HepG2 (cell line): Measurements from ENCODE around the gene RHBG. TPM values are rescaled to one million over a fixed set of nuclear protein-coding genes. Genes with fewer than 3 reads are reported as not detected.

ENCODE experiments used
- BORCS8-MEF2B ChIP-seq: sonication (generic); formaldehyde crosslinking; IDR thresholded peaks from 2 replicates; pipeline ENCODE4 v1.8.0; 2022; ENCODE audit warnings: mild to moderate bottlenecking, missing genetic modification reagents
- ELF3 ChIP-seq: IDR thresholded peaks from 2 replicates; pipeline ENCODE4 v1.6.1; 2016; ENCODE audit warnings: missing genetic modification reagents, missing compliant biosample characterization
- ERF ChIP-seq: IDR thresholded peaks from 2 replicates; pipeline ENCODE4 v1.6.1; 2018; ENCODE audit warnings: missing biosample characterization, missing genetic modification reagents
- ISX ChIP-seq: sonication (generic); formaldehyde crosslinking; conservative IDR thresholded peaks from 2 replicates; pipeline ENCODE4 v1.5.0; 2020; ENCODE audit warnings: missing genetic modification reagents
- PAF1 ChIP-seq: IDR thresholded peaks from 2 replicates; pipeline ENCODE4 v1.6.1; 2016; ENCODE audit warnings: missing genetic modification reagents, missing compliant biosample characterization
- POLR2AphosphoS5 ChIP-seq: IDR thresholded peaks from 2 replicates; pipeline ENCODE4 v1.6.1; 2012; ENCODE audit warnings: low read depth, low read length
- POLR2G ChIP-seq: fragments of 200-400 bp; formaldehyde crosslinking; IDR thresholded peaks from 2 replicates; pipeline ENCODE4 v1.6.1; 2018; ENCODE audit warnings: mild to moderate bottlenecking, low read depth, low read length, moderate library complexity
- RBM22 ChIP-seq: fragments of 200-400 bp; formaldehyde crosslinking; optimal IDR thresholded peaks from 2 replicates; pipeline ENCODE3; 2017; ENCODE audit warnings: mild to moderate bottlenecking, low read length, moderate library complexity
- SAFB2 ChIP-seq: sonication (generic); formaldehyde crosslinking; IDR thresholded peaks from 2 replicates; pipeline ENCODE4 v1.5.1; 2020; ENCODE audit warnings: missing genetic modification reagents, low read depth, mild to moderate bottlenecking, borderline replicate concordance
- SALL2 ChIP-seq: sonication (generic); formaldehyde crosslinking; IDR thresholded peaks from 2 replicates; pipeline ENCODE4 v1.8.1; 2023; ENCODE audit warnings: mild to moderate bottlenecking, missing genetic modification reagents, inconsistent platforms
- SMARCE1 ChIP-seq: fragments of 450-650 bp; IDR thresholded peaks from 2 replicates; pipeline ENCODE4 v1.6.1; 2017; ENCODE audit warnings: borderline replicate concordance
- SPEN ChIP-seq: sonication (generic); formaldehyde crosslinking; IDR thresholded peaks from 2 replicates; pipeline ENCODE4 v1.5.1; 2020; ENCODE audit warnings: low read depth, mild to moderate bottlenecking, missing genetic modification reagents
- STAG1 ChIP-seq: sonication (generic); formaldehyde crosslinking; IDR thresholded peaks from 2 replicates; pipeline ENCODE4 v1.4.0; 2020; ENCODE audit warnings: missing genetic modification reagents
- ZBTB7A ChIP-seq: sonication (generic); formaldehyde crosslinking; IDR thresholded peaks from 2 replicates; pipeline ENCODE4 v1.8.0; 2022; ENCODE audit warnings: mild to moderate bottlenecking, missing genetic modification reagents
- ZNF143 ChIP-seq: sonication (generic); formaldehyde crosslinking; IDR thresholded peaks from 2 replicates; pipeline ENCODE4 v1.4.0; 2020; ENCODE audit warnings: missing genetic modification reagents
- ZNF230 ChIP-seq: sonication (generic); formaldehyde crosslinking; IDR thresholded peaks from 2 replicates; pipeline ENCODE4 v1.4.0; 2020; ENCODE audit warnings: mild to moderate bottlenecking, missing genetic modification reagents
- ZNF260 ChIP-seq: sonication (generic); formaldehyde crosslinking; IDR thresholded peaks from 2 replicates; pipeline ENCODE4 v1.4.0; 2020; ENCODE audit warnings: missing genetic modification reagents, low read depth, mild to moderate bottlenecking, borderline replicate concordance
- ZNF670 ChIP-seq: sonication (generic); formaldehyde crosslinking; IDR thresholded peaks from 2 replicates; pipeline ENCODE4 v1.8.0; 2022; ENCODE audit warnings: mild to moderate bottlenecking, missing genetic modification reagents, borderline replicate concordance
- polyA plus RNA-seq, 8 experiments: library from polyadenylated mRNA; depleted of rRNA in 3 of 8; stranded (reverse) in 7 of 8; unstranded in 1 of 8; fragments of >200 nt; fragmentation: Illumina TruSeq in 4 of 8; extraction: Trizol in 4 of 8; gene quantifications; 2 replicates each; pipeline versions ENCODE4 v1.2.1 to v1.2.3, GENCODE V29; 2011 to 2016; ENCODE audit warnings: low read depth in 4 of 8, missing spikeins in 1 of 8, mixed read lengths in 1 of 8; ENCODE audit not compliant: insufficient read depth in 1 of 8
- total RNA-seq, 5 experiments: library from RNA; depleted of rRNA; stranded (reverse); fragments of >200 nt; fragmentation: Illumina TruSeq; extraction: Trizol; gene quantifications; 2 replicates each; pipeline ENCODE4 v1.2.3, GENCODE V29; 2016; ENCODE audit warnings: low read depth in 1 of 5
- TF ChIP-seq, protein P1 (sequence below): sonication (generic); formaldehyde crosslinking; IDR thresholded peaks from 2 replicates; pipeline ENCODE4 v1.9.0; 2022; ENCODE audit warnings: missing genetic modification reagents, mild to moderate bottlenecking, borderline replicate concordance
- TF ChIP-seq, protein P2 (sequence below): sonication (generic); formaldehyde crosslinking; IDR thresholded peaks from 2 replicates; pipeline ENCODE4 v1.5.1; 2020; ENCODE audit warnings: mild to moderate bottlenecking, missing genetic modification reagents, moderate library complexity
- TF ChIP-seq, protein P3 (sequence below): sonication (generic); formaldehyde crosslinking; IDR thresholded peaks from 2 replicates; pipeline ENCODE4 v1.4.0; 2020; ENCODE audit warnings: missing genetic modification reagents
- TF ChIP-seq, protein P4 (sequence below): sonication (generic); formaldehyde crosslinking; IDR thresholded peaks from 2 replicates; pipeline ENCODE4 v1.4.0; 2020; ENCODE audit warnings: mild to moderate bottlenecking, low read depth, missing genetic modification reagents

The RHBG gene
- total and polyA plus RNA-seq, 2 of the 13 experiments (the other 11 are each of a cell fraction or from before 2014, with no cell fraction given): 61.8 to 73.5 TPM

DNA sequence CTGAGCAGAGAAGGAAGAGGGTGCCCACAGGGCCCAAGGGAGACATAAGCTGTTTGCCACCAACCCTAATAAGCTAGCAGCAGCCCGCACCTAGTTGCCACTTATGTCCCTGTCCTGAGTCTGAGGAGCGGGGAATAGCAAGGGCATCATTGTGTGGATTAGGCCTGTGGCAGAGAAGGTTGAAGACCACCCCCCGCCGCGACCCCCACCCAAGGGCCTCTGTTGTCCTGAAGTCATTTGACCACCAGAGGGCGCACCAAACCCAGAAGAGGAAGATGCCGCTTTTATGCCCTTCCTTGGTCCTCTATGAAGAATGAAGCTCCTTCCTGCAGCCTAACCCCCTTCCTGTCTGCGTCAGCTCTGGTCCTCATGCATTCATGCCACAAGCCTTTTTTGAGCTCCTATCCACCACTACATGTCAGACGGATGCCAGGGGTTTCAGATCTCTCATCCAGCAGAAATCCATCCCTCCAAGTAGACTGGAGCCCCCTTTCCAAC lies 16.6 kb downstream of the RHBG start (continued):
- TF ChIP-seq SAFB2 (CRISPR knock-in tag) (0 out of 2 replicates have a peak, but pooled peaks have one; percentile 30), ZNF260 (CRISPR knock-in tag) (no peak), ZNF230 (CRISPR knock-in tag) (no peak), ZBTB7A (CRISPR knock-in tag) (peak; percentile 67; the same call in 1 of the 2 replicates), ERF (CRISPR knock-in tag) (peak; percentile 47; the same call in 1 of the 2 replicates), STAG1 (peak; percentile 68), BORCS8-MEF2B (peak; percentile 15; the same call in 1 of the 2 replicates), ZNF143 (CRISPR knock-in tag) (no peak), ZNF670 (no peak), RBM22 (peak; percentile 10), ELF3 (0 out of 2 replicates have a peak, but pooled peaks have one; percentile 15), SMARCE1 (no peak), SPEN (CRISPR knock-in tag) (peak; percentile 26; the same call in 1 of the 2 replicates), SALL2 (CRISPR knock-in tag) (0 out of 2 replicates have a peak, but pooled peaks have one; percentile 30), PAF1 (CRISPR knock-in tag) (peak; percentile 25; the same call in 1 of the 2 replicates), ISX (CRISPR knock-in tag) (no peak), POLR2G (0 out of 2 replicates have a peak, but pooled peaks have one; percentile 4), POLR2AphosphoS5 (peak; percentile 19; the same call in 1 of the 2 replicates)
- TF ChIP-seq, protein P1, sequence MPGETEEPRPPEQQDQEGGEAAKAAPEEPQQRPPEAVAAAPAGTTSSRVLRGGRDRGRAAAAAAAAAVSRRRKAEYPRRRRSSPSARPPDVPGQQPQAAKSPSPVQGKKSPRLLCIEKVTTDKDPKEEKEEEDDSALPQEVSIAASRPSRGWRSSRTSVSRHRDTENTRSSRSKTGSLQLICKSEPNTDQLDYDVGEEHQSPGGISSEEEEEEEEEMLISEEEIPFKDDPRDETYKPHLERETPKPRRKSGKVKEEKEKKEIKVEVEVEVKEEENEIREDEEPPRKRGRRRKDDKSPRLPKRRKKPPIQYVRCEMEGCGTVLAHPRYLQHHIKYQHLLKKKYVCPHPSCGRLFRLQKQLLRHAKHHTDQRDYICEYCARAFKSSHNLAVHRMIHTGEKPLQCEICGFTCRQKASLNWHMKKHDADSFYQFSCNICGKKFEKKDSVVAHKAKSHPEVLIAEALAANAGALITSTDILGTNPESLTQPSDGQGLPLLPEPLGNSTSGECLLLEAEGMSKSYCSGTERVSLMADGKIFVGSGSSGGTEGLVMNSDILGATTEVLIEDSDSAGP: 0 out of 2 replicates have a peak, but pooled peaks have one; percentile 57
- TF ChIP-seq, protein P2, sequence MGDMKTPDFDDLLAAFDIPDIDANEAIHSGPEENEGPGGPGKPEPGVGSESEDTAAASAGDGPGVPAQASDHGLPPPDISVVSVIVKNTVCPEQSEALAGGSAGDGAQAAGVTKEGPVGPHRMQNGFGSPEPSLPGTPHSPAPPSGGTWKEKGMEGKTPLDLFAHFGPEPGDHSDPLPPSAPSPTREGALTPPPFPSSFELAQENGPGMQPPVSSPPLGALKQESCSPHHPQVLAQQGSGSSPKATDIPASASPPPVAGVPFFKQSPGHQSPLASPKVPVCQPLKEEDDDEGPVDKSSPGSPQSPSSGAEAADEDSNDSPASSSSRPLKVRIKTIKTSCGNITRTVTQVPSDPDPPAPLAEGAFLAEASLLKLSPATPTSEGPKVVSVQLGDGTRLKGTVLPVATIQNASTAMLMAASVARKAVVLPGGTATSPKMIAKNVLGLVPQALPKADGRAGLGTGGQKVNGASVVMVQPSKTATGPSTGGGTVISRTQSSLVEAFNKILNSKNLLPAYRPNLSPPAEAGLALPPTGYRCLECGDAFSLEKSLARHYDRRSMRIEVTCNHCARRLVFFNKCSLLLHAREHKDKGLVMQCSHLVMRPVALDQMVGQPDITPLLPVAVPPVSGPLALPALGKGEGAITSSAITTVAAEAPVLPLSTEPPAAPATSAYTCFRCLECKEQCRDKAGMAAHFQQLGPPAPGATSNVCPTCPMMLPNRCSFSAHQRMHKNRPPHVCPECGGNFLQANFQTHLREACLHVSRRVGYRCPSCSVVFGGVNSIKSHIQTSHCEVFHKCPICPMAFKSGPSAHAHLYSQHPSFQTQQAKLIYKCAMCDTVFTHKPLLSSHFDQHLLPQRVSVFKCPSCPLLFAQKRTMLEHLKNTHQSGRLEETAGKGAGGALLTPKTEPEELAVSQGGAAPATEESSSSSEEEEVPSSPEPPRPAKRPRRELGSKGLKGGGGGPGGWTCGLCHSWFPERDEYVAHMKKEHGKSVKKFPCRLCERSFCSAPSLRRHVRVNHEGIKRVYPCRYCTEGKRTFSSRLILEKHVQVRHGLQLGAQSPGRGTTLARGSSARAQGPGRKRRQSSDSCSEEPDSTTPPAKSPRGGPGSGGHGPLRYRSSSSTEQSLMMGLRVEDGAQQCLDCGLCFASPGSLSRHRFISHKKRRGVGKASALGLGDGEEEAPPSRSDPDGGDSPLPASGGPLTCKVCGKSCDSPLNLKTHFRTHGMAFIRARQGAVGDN (CRISPR knock-in tag): peak; percentile 15; the same call in 1 of the 2 replicates
- TF ChIP-seq, protein P3, sequence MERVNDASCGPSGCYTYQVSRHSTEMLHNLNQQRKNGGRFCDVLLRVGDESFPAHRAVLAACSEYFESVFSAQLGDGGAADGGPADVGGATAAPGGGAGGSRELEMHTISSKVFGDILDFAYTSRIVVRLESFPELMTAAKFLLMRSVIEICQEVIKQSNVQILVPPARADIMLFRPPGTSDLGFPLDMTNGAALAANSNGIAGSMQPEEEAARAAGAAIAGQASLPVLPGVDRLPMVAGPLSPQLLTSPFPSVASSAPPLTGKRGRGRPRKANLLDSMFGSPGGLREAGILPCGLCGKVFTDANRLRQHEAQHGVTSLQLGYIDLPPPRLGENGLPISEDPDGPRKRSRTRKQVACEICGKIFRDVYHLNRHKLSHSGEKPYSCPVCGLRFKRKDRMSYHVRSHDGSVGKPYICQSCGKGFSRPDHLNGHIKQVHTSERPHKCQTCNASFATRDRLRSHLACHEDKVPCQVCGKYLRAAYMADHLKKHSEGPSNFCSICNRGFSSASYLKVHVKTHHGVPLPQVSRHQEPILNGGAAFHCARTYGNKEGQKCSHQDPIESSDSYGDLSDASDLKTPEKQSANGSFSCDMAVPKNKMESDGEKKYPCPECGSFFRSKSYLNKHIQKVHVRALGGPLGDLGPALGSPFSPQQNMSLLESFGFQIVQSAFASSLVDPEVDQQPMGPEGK (CRISPR knock-in tag): peak; percentile 54
- TF ChIP-seq, protein P4, sequence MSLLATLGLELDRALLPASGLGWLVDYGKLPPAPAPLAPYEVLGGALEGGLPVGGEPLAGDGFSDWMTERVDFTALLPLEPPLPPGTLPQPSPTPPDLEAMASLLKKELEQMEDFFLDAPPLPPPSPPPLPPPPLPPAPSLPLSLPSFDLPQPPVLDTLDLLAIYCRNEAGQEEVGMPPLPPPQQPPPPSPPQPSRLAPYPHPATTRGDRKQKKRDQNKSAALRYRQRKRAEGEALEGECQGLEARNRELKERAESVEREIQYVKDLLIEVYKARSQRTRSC (CRISPR knock-in tag): no peak
